ENCODE data around the gene EPHB2.

The EPHB2 gene

DNA sequence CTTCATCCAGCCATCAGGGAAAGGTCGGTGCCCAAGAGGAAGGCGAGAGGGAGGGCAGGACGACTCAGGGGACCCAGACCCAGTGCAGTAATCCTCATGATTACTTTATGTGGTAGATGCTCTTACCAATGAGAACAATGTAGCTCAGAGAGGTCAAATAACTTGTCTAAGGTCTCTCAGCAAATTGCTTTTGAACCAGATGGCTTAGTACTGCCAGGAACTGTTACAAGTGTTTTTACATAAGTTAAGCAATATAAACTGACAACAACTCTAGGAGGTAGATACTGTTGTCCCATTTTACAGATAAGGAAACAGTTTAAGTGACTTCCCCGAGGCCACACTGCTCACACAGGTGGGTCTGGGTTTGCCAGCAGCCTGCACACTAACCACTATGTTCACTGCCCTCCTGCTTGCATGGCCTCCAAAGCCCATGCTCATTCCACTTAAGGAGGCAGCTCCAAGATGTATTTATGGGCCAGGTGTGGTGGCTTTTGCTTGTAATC is 150.3 kb downstream of the EPHB2 start:
- no peak for DNase-seq (ENCODE audit: low read depth)

DNA sequence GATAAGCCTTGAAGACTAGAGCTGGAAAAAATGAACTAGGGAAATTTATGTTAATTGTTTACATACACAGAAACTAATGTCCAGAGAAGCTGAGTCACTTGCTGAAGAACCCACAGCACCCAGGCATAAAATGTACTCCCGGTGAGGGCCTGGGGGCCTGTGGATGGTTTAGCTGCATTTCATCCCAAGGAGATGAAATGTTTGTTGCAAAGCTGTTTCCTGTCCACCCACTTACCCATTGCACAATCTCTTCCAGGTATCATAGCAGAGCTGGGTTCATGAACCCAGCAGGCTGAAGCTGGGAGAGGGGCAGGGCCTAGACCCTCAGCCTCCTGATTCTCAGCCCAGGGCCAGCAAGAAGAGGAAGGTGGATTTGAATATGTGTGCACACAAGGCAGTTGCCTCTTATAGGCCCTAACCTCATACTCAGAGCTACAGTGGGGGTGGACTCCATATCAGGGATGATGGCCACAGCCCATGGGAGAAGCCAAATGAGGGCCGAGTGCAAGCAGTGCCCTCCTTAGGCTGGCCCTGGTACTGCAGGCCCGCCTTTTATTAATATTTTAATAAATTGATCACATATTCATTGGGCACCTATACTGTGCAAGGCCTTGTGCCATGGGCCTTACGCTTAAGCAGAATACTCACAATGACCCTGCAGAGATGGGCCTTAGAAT is 151.3 kb downstream of the EPHB2 start:
- DNase-seq (ENCODE audit: low read depth): no peak

DNA sequence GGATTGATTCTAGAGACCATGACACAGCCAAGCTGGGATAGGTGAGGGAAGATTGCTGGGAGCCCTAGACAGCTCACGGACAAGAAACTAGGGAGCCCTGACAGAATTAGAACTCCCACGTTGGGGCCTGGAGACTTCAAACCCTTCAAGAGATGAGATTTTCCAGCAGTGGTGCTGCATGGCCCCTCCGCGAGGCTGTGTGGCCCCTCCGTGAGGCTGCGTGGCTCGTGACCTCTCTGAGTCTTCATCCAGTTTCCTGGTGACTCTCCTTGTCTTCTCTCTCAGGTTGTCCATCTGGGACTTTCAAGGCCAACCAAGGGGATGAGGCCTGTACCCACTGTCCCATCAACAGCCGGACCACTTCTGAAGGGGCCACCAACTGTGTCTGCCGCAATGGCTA is 152.1 kb downstream of the EPHB2 start:
- no peak for DNase-seq (ENCODE audit: low read depth)

DNA sequence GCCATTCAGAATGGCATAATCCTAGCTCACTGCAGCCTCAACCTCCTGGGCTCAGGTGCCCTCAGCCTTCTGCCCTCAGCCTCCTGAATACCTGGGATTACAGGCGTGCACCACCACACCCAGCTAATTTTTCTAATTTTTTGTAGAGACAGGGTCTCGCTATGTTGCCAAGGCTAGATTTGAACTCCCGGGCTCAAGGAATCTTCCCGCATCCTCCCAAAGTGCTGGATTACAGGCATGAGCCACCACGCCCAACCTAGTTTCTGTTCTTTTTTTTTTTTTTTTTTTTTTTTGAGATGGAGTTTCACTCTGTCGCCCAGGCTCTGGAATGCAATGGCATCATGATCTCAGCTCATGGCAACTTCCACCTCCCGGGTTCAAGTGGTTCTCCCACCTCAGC is 153.1 kb downstream of the EPHB2 start:
- DNase-seq (ENCODE audit: low read depth): no peak

DNA sequence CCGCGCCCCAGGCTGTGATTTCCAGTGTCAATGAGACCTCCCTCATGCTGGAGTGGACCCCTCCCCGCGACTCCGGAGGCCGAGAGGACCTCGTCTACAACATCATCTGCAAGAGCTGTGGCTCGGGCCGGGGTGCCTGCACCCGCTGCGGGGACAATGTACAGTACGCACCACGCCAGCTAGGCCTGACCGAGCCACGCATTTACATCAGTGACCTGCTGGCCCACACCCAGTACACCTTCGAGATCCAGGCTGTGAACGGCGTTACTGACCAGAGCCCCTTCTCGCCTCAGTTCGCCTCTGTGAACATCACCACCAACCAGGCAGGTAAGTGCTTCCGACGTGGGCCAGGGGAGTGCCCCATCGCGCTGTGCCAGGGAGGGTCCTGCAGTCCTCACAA is 154.2 kb downstream of the EPHB2 start:
- no peak for DNase-seq (ENCODE audit: low read depth)

DNA sequence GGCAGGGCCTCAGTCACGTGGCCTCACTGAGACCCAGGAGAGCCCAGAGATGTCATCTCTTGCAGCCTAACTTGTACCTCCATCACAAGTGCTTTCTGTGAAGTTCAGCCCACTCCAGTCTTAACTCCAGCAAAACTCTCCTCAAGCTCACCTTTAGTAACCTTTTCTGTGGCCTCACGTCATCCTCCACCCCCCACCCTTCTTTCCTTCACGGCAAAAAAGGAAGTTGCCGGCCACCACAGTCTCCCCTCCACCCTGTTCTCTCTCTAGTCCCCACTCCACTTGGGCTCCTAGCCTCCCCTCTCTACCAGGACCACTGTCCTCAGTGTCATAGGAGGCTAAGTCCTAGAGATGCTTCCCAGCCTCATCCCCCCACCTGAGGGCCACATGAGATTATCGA is 155.1 kb downstream of the EPHB2 start:
- DNase-seq (ENCODE audit: low read depth): no peak

DNA sequence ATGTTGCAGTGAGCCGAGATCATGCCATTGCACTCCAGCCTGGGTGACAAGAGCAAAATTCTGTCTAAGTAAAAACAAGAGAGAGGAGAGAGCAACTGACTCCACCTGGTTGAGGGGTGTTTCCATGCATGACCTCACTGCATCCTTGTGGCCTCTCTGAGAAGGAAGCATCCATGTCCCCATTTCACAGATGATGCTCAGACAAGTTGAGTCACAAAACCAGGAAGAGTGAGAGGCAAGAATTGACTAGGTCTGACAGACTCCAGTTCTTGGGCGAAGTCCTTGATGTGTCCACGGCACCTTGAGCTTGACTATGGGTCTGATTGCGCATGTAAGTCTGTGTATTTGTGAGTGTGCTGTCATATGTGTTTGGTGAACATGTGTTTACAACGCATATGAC is 156.2 kb downstream of the EPHB2 start:
- DNase-seq (ENCODE audit: low read depth): no peak

DNA sequence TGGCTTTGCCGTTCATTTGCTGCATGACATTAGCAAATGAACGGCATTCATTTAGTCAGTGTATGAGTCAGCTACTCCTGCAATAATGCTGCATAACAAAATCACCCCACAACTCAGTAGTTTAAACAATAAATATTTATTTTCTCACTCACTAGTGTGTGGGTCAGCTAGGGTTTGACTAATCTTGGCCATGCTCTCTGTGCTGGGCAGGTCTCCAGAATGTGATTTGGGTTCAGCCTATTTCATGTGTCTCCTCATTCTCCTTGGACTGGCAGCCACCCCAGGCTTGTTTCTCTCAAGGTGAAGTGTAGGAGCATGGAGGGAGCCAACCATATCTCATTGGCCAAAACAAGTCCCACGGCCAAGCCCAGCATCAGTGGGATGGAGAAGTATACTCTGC is 157.7 kb downstream of the EPHB2 start:
- no peak for DNase-seq (ENCODE audit: low read depth)

DNA sequence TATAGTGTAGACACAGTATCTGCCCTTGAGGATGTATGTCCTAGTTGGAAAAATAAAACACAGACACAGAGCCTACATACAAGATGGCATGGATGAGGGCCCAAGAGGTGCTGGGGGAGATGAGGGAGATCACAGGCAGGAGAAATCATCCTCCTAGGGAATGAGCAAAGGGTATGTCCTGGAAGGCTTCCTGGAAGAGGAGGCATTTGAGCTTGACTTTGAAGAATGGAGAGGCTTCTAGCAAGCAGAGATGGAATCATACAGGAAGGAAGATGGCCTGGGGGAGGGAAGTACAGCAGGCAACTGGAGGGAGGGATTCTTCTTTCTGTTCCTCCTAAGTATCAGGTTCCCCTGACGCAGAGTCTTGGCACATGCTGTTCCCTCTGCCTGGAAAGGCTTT is 158.7 kb downstream of the EPHB2 start:
- DNase-seq (ENCODE audit: low read depth): no peak

DNA sequence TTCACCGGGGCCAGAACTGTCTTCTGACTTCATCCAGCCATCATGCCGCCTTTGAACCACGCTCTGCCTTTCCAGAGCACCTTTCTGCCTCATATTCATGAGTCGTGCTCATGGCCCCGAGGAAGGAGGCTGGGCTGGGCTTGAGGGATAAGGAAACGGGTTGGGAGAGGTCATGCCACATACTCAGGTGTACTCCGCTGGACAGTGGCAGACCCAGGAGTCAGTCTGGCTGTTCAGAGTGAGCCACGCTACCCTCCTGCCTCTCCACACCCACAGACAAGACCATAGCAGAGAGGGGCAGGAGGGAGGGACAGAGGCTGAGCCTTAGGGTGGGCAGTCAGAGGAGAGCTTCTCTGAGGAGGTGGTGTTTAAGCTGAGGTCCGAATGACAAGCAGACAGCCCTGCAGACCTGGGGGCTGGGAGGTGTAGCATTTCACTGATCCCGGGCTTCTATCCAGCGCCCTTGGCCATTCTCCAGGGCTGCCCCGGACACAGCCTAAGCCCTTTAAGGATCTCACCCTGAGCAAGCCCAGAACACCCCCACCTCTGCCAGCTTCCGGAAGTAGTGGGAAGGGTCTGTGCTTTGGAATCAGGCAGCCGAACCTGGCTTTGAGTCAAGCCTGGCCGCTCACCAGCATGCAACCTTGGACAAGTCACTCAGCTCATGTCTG is 159.7 kb downstream of the EPHB2 start:
- DNase-seq (ENCODE audit: low read depth): no peak

DNA sequence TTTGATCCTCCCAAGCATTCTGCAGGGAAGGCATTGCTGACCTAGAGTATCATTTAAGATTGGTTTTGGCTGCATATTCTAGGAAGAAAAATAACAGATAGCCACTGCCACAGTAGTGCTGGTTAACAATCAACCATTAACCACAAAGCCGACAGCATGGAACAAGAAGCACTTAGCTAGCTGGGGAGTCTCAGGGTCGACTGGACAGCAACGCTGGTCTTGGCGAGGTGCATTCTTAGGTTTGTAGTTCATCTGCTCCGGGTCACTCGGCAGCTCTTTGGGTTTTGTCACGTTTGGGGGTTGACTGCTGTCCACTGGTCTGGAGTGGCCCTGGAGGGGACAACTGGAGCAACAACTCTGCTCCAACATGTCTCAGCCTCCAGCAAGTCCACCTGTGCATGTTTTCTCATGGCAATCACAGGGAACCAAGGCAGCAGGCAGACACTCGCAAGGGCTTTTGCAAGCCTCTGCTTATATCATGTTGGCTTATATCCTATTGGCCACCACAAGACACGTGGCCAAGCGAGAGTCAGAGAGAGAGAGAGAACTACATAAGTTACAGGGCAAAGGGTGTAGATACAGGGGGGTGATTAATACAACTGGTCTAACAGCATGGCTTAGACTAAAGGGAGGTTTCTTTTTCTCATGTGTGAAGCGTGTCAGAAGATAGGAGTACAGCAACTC is 162.5 kb downstream of the EPHB2 start:
- no peak for DNase-seq (ENCODE audit: low read depth)

DNA sequence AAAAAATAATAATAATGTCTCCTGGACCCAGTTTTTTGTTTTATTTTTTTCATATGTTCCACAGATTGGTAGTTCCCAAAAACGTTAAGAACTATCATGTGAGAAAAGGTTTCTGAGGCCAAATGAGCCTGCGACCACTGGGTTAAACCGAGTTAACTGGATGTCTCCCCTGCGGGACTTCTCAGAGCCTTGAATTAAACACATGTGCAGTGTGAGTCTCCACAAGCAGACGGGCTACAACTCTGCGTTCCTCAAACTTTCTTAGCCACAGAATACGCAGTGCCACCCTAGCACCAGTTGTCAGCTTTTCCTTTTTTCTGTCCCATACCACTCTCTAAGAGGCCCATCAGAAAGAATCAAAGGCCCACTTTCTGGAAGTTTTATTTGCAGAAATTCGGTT is 164.1 kb downstream of the EPHB2 start:
- no peak for DNase-seq (ENCODE audit: low read depth)

DNA sequence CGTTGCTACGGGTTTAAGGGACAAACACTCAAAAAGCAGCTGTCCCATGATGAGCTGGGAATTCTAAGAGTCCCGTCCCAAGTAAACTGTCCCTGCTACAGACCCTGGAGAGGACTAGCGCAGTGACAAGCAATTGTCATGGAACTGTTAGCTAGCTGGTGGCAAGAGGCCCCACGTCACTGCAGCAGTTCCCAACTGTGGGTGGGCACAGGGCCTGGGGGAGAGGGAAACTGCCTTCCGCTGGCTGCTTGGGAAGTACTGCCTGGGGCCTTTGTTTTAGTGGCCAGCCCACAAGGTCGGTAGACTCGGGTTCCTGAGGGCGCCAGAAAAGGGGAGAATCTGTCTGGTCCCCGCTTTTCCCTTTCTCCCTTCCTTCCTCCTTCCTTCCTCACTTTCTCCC is 164.6 kb downstream of the EPHB2 start:
- DNase-seq (ENCODE audit: low read depth): no peak

DNA sequence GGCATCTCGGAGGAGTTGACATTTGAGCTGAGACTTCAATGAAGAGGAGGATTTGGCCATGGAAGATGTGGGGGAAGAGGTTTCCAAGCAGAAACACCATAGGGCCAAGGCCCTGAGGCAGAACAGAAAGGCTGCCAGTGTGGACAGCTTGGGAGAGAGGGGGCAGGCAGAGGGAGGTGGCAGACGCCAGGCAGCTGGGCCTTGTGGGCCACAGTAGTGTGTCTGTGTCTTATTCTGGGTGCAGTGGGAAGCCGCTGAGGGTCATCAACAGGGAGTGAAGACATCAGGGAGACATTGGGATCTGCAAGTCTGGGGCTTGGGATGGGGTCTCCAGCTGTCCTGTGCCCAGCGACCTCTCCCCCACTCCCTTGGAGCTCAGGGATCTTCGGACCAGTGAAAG is 165.2 kb downstream of the EPHB2 start:
- DNase-seq (ENCODE audit: low read depth): no peak

DNA sequence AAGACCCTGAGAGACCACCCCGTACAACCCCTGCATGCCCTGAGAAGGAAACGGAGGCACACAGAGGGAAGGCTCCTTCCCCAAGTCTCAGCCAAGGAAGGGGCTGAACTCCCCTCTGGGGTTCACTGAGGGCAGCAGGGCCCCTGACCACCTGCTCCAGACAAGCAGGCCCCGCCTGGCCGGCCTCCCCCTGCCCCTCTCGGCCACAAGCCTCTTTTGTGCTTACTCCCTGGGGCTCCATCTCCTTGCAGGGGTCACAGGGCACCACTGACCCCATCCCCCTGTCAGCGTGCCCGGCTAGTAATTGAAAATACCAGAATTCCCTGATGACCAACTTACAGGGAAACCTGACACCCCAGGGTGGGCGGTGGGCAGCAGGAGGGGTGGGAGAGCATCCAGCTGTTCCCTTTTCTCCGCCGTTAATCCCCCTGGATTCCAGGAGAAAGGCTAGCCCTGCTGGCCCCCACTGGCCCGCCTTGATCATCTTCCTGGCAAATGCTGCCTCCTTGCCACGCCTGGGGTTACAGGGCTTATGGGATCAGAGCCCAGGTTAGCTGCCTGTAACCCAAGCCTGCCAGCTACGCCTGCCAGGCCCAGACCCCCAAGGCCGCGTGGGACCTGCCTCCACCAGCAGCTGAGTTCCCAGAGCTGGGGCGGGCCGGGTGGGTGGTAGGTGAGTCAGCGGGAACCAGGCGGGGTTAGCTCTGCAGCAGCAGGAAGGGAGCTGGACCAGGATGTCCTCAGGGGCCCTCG is 165.9 kb downstream of the EPHB2 start:
- DNase-seq (ENCODE audit: low read depth): no peak

DNA sequence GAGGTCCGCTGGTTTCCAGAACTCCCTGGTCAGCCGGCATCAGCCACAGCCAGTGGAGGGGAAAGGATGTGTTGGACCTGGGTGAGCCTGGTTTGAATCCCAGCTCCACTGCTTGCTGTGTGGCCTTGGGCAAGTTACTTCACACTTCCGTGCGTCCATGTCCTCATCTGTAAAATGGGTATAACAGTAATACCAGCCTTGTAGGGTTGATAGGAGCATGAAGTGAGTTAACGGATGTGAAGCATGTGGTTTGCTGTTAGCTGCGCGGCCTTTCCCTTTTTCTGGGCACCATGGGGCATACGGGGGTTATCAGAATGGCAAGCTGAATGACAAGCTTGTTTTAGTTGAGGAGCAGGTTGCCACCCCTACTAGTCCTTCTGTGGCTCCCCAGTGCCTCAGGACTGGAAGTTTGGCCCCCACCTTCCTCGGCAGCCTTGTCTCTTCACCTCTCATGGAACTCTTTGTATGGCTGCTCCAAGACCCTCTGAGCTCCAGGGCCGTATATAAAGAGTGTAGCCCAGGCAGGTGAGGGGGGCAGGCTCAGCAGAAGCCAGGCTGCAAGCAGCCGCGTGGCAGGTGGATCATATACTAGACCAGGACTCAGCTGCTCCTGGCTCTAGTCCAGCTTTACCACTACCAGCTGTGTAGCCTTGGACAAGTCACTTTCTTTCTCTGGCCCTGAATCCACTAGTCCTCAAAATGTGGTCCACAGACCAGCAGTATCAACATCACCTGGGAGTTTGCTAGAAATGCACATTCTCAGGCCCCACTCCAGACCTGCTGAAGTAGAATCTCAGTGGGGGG is 166.7 kb downstream of the EPHB2 start:
- no peak for DNase-seq (ENCODE audit: low read depth)

DNA sequence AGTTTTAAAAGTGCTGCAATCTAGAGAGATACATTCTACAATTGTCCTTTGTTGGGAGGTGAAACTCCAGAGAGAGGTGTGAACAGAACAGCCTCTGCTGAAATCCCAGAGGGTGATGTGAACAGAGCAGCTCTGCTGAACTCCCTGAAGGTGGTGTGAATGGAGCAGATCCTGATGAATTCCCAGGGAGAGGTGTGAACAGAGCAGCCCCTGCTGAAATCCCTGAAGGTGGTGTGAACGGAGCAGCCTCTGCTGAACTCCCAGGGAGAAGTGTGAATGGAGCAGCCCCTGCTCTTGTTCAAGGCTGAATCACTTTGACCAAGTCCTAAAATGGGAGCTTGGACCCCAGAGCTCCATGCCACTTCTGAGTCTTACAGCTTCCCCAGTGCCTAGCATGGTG is 167.3 kb downstream of the EPHB2 start:
- no peak for DNase-seq (ENCODE audit: low read depth)

DNA sequence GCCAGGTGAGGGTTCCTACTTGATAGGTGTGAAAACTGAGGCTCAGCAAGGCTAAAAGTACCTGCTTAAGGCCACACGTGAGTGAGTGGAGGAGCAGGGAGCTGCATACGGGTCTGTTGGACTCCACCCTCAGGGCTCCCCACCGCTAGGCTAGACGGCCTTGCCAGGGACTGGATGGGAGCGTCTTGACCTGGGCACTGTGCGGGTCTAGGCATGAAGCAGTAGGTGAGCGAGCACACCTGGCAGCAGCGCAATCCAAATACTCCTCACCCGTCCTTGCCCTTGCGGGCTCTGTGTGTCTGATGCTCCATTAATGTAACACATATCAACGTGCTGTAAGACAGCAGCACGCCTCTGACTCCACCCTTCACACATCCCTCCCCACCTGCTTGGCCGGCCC is 168.0 kb downstream of the EPHB2 start:
- no peak for DNase-seq (ENCODE audit: low read depth)

DNA sequence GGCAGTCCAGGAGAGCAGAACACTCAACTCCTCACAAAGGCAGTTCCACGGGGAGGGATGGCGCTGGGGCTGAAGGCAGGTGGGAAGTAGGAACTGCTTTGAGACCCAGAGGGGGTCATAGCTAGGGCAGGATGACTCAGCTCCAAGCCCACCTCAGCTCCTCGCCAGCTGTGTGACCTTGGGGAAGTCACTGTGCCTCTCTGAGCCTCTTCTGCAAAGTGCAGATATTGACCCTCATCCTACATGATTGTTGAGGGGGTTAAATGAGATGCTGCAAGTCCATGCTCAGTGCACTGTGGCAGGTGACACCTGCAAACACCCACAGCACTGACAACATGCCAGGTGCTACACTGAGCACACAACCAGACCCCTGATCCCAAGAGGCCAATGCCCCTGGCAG is 168.8 kb downstream of the EPHB2 start:
- no peak for DNase-seq (ENCODE audit: low read depth)

DNA sequence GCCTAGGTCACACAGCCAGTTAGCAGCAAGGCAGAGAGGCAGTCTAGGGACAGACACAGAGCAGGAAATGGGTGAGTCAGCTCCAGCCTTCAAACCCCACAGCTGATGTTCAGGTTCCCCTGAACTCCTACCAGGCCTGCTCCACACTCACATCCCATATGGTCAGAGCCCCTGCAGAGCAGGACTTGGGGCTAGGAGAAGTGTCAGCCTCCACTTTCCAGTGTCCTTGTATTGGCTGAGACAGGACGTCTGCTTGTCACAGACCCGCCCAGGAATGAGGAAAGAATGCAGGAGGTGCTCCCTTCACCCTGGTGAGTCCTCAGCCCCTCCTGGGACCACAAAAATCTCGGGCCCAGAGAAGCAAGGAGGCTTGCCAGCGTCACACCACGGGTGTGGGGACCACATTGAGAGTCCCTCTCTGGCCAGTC is 169.5 kb downstream of the EPHB2 start:
- DNase-seq (ENCODE audit: low read depth): no peak

DNA sequence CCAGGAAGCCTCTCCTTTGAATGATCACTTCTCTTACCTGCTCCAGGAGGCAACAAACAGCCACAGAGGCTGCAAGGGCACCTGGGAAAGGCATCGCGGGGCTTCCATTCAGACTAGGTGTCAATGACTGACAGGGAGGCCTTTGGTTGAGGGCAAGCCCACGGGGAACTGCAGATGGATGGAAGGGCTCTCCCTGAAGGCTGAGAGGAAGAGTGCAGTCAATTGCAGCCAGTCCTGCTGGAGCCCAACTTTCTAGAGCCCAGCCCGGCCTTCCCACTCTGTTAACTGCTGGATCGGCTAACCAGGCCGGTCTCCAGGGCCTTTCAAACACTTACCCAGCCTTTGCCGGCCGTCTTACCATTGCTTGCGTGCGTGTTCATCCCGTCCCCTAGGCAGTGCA is 172.8 kb downstream of the EPHB2 start:
- DNase-seq (ENCODE audit: low read depth): no peak

All from activated T-helper 1 cell treated with Interleukin-2 at 50 U/mL for 16 hours (primary cell).